ENCODE measurements around the gene TOLLIP.

DNA sequence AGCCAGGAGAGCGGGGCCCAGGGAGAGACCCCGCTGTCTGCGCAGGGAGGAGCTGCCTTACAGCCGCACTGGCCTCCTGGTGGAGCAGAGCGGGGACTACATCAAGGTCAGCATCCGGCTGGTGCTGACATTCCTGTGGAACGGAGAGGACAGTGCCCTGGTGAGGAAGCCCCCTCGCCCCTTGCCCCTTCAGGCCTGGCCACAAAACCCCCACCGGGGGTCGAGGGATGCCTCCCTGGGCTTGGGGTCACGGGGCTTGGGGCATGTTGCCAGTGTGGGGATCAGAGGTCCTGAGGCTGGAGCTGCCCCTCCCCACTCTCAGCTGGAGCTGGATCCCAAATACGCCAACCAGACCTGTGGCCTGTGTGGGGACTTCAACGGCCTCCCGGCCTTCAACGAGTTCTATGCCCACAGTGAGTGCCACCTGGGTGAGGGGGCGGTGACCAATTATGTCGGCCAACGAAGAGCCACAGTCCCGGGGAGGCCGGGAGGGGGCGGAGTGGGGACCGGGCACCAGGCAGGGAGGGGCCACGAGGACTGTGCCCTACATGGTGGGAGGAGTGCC is 82.4 kb downstream of the TOLLIP start:
- TF ChIP-seq, protein P1, sequence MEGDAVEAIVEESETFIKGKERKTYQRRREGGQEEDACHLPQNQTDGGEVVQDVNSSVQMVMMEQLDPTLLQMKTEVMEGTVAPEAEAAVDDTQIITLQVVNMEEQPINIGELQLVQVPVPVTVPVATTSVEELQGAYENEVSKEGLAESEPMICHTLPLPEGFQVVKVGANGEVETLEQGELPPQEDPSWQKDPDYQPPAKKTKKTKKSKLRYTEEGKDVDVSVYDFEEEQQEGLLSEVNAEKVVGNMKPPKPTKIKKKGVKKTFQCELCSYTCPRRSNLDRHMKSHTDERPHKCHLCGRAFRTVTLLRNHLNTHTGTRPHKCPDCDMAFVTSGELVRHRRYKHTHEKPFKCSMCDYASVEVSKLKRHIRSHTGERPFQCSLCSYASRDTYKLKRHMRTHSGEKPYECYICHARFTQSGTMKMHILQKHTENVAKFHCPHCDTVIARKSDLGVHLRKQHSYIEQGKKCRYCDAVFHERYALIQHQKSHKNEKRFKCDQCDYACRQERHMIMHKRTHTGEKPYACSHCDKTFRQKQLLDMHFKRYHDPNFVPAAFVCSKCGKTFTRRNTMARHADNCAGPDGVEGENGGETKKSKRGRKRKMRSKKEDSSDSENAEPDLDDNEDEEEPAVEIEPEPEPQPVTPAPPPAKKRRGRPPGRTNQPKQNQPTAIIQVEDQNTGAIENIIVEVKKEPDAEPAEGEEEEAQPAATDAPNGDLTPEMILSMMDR (IDR thresholded peaks at IDR 0.05), result no peak
- no peak for TF ChIP-seq POLR2A (IDR thresholded peaks at IDR 0.05)
- TF ChIP-seq POLR2AphosphoS5 (IDR thresholded peaks at IDR 0.05), result no peak

Measured in stomach (tissue), 4 donors.